HFFc6 (cell line): ENCODE results near the gene ZSCAN10. TPM values are rescaled to one million over a fixed set of nuclear protein-coding genes. Genes with fewer than 3 reads are reported as not detected.

Experiments used
- DNase-seq: peaks from one replicate; pipeline ENCODE4 v3.0.0-alpha.2; 2018
- H3K27ac Mint-ChIP-seq: 2 replicates; pipeline ENCODE4 v1.8.0; 2020; ENCODE audit warnings: mild to moderate bottlenecking, mixed read lengths
- H3K27me3 Mint-ChIP-seq: 2 replicates; pipeline ENCODE4 v1.8.0; 2021; ENCODE audit warnings: mild to moderate bottlenecking, moderate library complexity, mixed read lengths; ENCODE audit not compliant: insufficient read depth
- H3K36me3 Mint-ChIP-seq: 2 replicates; pipeline ENCODE4 v1.8.0; 2021; ENCODE audit warnings: low read depth, mixed read lengths
- H3K4me1 Mint-ChIP-seq: 2 replicates; pipeline ENCODE4 v1.8.0; 2020; ENCODE audit warnings: low read depth, mixed read lengths
- H3K4me3 Mint-ChIP-seq: 2 replicates; pipeline ENCODE4 v1.8.0; 2020; ENCODE audit warnings: mild to moderate bottlenecking, moderate library complexity, mixed read lengths
- H3K9me3 Mint-ChIP-seq: 2 replicates; pipeline ENCODE4 v1.8.0; 2020; ENCODE audit warnings: mild to moderate bottlenecking, mixed read lengths
- CTCF ChIP-seq: fragments of 200-600 bp; sonication (generic); IDR thresholded peaks from 2 replicates; pipeline ENCODE4 v1.5.0; 2021; ENCODE audit warnings: antibody characterized with exemption, mild to moderate bottlenecking
- total RNA-seq, 6 experiments: library from RNA; stranded (reverse); fragmentation: NEBNext Ultra II Directional; extraction: Animal tissue kit (Norgen Biotek cat#: 25700); gene quantifications; 2 replicates in 1 of 6; 3 replicates in 5 of 6; pipeline ENCODE4 v1.2.3, GENCODE V29; 2021

ZSCAN10 gene
- total RNA-seq, 6 experiments from 2014 or later, result not detected

DNA sequence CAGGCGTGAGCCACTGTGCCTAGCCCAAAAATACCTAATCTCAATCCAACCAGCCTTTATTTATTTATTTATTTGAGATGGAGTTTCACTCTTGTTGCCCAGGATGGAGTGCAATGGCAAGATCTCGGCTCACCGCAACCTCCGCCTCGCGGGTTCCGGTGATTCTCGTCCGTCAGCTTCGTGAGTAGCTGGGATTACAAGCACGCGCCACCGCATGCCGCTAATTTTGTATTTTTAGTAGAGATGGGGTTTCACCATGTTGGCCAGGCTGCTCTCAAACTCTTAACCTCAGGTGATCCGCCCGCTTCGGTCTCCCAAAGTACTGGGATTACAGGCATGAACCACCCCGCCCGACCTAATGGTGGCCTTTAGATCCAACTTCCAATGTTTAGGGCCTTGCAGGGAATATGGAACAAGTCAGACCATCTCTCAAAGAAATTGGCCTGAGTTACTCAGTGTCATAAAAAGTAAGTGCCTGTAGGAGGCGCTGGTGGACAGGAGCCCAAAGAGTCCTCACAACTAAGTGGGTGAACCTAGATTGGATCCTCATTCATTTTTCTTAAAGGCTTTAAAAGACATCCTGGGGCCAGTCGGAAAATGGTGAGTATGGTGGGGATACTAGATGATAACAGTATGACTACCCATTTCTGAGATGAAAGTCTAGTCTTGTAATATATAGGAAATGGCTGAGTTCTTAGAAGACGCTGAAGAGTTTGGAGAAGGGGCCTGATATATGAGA, 4.6 kb downstream of the ZSCAN10 start:
- Mint-ChIP-seq H3K27ac (no peak overlapping the region), H3K36me3 (no peaks in the 10 kb centered on the region), H3K27me3 (peaks cover 32% of the 10 kb centered on the region), H3K4me1 (peaks cover 6% of the 10 kb centered on the region; the same call in 1 of the 2 replicates), H3K9me3 (no peaks in the 10 kb centered on the region), H3K4me3 (no peak overlapping the region)
- peak; percentile 77 for TF ChIP-seq CTCF
- peak; percentile 20 for DNase-seq

GRCh38 chr16:3092501-3092941, 6.6 kb downstream of the ZSCAN10 start:
- DNase-seq, result no peak
- TF ChIP-seq CTCF, result no peak
- peaks cover 7% of the 10 kb centered on the region; the same call in 1 of the 2 replicates for H3K4me1 Mint-ChIP-seq
- H3K36me3 Mint-ChIP-seq, result no peaks in the 10 kb centered on the region
- no peak overlapping the region for H3K27ac Mint-ChIP-seq
- no peak overlapping the region for H3K4me3 Mint-ChIP-seq
- H3K27me3 Mint-ChIP-seq, result peaks cover 26% of the 10 kb centered on the region
- no peaks in the 10 kb centered on the region for H3K9me3 Mint-ChIP-seq

GRCh38 chr16:3091551-3091950, 7.5 kb downstream of the ZSCAN10 start:
- H3K4me3 Mint-ChIP-seq, result no peak overlapping the region
- TF ChIP-seq CTCF, result no peak
- H3K4me1 Mint-ChIP-seq, result peaks cover 6% of the 10 kb centered on the region; the same call in 1 of the 2 replicates
- peaks cover 25% of the 10 kb centered on the region for H3K27me3 Mint-ChIP-seq
- no peaks in the 10 kb centered on the region for H3K9me3 Mint-ChIP-seq
- no peaks in the 10 kb centered on the region for H3K36me3 Mint-ChIP-seq
- no peak for DNase-seq
- no peak overlapping the region for H3K27ac Mint-ChIP-seq

DNA sequence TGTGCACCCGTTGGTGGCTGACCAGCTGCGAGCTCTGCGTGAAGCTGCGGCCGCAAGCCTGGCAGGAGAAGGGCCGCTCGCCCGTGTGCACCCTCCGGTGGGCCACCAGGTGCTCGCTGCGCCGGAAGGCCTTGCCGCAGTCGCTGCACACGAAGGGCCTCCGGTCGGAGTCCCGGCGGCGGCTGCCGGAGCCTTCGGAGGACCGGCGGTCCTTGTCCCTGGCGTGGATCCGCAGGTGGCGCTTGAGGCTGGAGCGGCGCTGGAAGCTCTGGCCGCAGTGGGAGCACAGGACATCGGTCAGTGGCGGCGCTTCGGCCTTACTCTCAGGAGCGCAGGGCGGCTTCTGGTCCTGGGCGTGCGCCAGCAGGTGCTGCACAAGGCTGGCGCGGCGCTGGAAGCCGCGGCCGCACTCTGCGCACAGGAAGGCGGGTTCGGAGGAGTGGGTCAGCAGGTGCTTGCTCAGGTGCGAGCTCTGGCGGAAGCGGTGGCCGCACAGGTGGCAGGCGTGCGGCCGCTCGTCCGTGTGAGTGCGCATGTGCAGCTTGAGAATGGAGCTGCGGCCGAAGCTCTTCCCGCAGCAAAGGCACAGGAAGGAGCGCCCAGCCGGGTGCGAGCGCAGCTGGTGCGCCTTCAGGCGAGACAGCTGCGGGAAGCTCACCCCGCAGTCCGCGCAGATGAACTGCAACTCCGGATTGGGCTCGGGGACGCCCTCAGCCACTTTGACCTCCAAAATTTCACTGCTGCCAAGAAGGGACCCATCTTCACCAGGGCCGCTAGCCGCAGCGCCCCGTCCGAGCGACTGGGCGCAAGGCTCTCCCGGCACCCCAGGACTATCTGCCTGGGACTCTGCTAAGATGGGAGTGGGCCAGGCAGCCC, 9.1 kb downstream of the ZSCAN10 start:
- no peak overlapping the region for H3K4me3 Mint-ChIP-seq
- H3K27ac Mint-ChIP-seq, result no peak overlapping the region
- DNase-seq, result no peak
- H3K27me3 Mint-ChIP-seq, result peaks cover 26% of the 10 kb centered on the region
- no peaks in the 10 kb centered on the region for H3K36me3 Mint-ChIP-seq
- no peaks in the 10 kb centered on the region for H3K9me3 Mint-ChIP-seq
- peaks cover 6% of the 10 kb centered on the region; the same call in 1 of the 2 replicates for H3K4me1 Mint-ChIP-seq
- no peak for TF ChIP-seq CTCF

GRCh38 chr16:3088925-3089716, 10.0 kb downstream of the ZSCAN10 start:
- Mint-ChIP-seq H3K36me3 (no peaks in the 10 kb centered on the region), H3K9me3 (no peaks in the 10 kb centered on the region), H3K27me3 (peaks cover 27% of the 10 kb centered on the region), H3K27ac (no peak overlapping the region), H3K4me1 (peaks cover 6% of the 10 kb centered on the region; the same call in 1 of the 2 replicates), H3K4me3 (no peak overlapping the region)
- DNase-seq, result no peak
- TF ChIP-seq CTCF, result no peak
